NCI-H1105 (cell line): ENCODE data around the gene CSF1.

Experiments used
- DNase-seq: peaks from one replicate; lab custom pipeline; 2025; lab: John Stamatoyannopoulos, UW

The CSF1 gene

GRCh38 chr1:109883248-109883955, 27.2 kb upstream of the CSF1 start:
- no peak for DNase-seq

- DNase-seq = no peak
Measured at GRCh38 chr1:109884242-109884891, 26.3 kb upstream of the CSF1 start.

GRCh38 chr1:109885589-109885988, 25.1 kb upstream of the CSF1 start:
- DNase-seq = no peak

- DNase-seq = no peak
Measured at GRCh38 chr1:109886827-109887226, 23.8 kb upstream of the CSF1 start.

- no peak for DNase-seq
Measured at GRCh38 chr1:109887271-109887670, 23.4 kb upstream of the CSF1 start.

GRCh38 chr1:109887884-109888283, 22.8 kb upstream of the CSF1 start:
- DNase-seq = no peak

GRCh38 chr1:109889094-109889493, 21.6 kb upstream of the CSF1 start:
- no peak for DNase-seq

GRCh38 chr1:109890115-109890953, 20.3 kb upstream of the CSF1 start:
- no peak for DNase-seq

- DNase-seq = no peak
Measured at GRCh38 chr1:109891930-109892329, 18.7 kb upstream of the CSF1 start.

- no peak for DNase-seq
Measured at GRCh38 chr1:109892561-109893368, 17.9 kb upstream of the CSF1 start.

- no peak for DNase-seq
Measured at GRCh38 chr1:109893532-109894171, 17.0 kb upstream of the CSF1 start.

- DNase-seq = no peak
Measured at GRCh38 chr1:109894823-109895719, 15.6 kb upstream of the CSF1 start.

- DNase-seq = no peak
Measured at GRCh38 chr1:109895720-109896504, 14.7 kb upstream of the CSF1 start.

GRCh38 chr1:109896681-109897080, 14.0 kb upstream of the CSF1 start:
- no peak for DNase-seq

GRCh38 chr1:109897259-109897955, 13.2 kb upstream of the CSF1 start:
- no peak for DNase-seq

GRCh38 chr1:109898842-109899241, 11.8 kb upstream of the CSF1 start:
- no peak for DNase-seq

GRCh38 chr1:109901141-109901523, 9.5 kb upstream of the CSF1 start:
- DNase-seq = no peak

- no peak for DNase-seq
Measured at GRCh38 chr1:109901524-109902145, 9.0 kb upstream of the CSF1 start.
